ENCODE data around the gene MACROD1. TPM values are rescaled to one million over a fixed set of nuclear protein-coding genes. Genes with fewer than 3 reads are reported as not detected.

The MACROD1 gene
- total and polyA plus RNA-seq, 4 experiments from 2014 or later: 5.0 to 8.7 (median 7.3) TPM

- Histone ChIP-seq H3K27ac (ENCODE audit: low read depth, low read length) (no peak overlapping the region), H3K9me3 (ENCODE audit: control insufficient read depth in 1 of 2, low read length in 2 of 2) (no peaks in the 10 kb centered on the region), H3K4me3 (ENCODE audit: low read length in 2 of 2) (no peak overlapping the region), H3K27me3 (ENCODE audit: insufficient read depth, low read length) (no peaks in the 10 kb centered on the region), H3K36me3 (ENCODE audit: insufficient read depth, low read length) (no peaks in the 10 kb centered on the region), H3K4me1 (ENCODE audit: insufficient read depth, low read length) (no peaks in the 10 kb centered on the region)
- CTCF ChIA-PET (ENCODE audit: partially characterized antibody): no interaction called here
- H3K4me3 Mint-ChIP-seq: no peak overlapping the region
- intact Hi-C loops (cut with micrococcal nuclease): no loop called here
- H3K36me3 Mint-ChIP-seq: no peaks in the 10 kb centered on the region
- no peak overlapping the region for H3K27ac Mint-ChIP-seq
- no peaks in the 10 kb centered on the region for H3K9me3 Mint-ChIP-seq
- POLR2A ChIA-PET (ENCODE audit: partially characterized antibody): no interaction called here
- no peaks in the 10 kb centered on the region for H3K27me3 Mint-ChIP-seq
- H3K4me1 Mint-ChIP-seq: no peaks in the 10 kb centered on the region
- no peak for DNase-seq
These were observed 56.6 kb downstream of the MACROD1 start for GRCh38 chr11:64109332-64109731.

GRCh38 chr11:64107303-64107702 is 58.6 kb downstream of the MACROD1 start:
- CTCF ChIA-PET (ENCODE audit: partially characterized antibody): no interaction called here

GRCh38 chr11:64104632-64105031 is 61.3 kb downstream of the MACROD1 start:
- no peak overlapping the region for H3K27ac ChIP-seq (ENCODE audit: low read depth, low read length)
- POLR2A ChIA-PET (ENCODE audit: partially characterized antibody): no interaction called here
- Mint-ChIP-seq H3K27me3 (peaks cover 0 to under 1% of the 10 kb centered on the region in 2 donors), H3K4me1 (no peaks in the 10 kb centered on the region), H3K9me3 (no peaks in the 10 kb centered on the region), H3K36me3 (no peaks in the 10 kb centered on the region), H3K4me3 (no peak overlapping the region), H3K27ac (no peak overlapping the region)
- no peaks in the 10 kb centered on the region for H3K27me3 ChIP-seq (ENCODE audit: insufficient read depth, low read length)
- CTCF ChIA-PET (ENCODE audit: partially characterized antibody): no interaction called here
- H3K4me3 ChIP-seq (ENCODE audit: low read length in 2 of 2): no peak overlapping the region
- DNase-seq: no peak
- no peaks in the 10 kb centered on the region for H3K4me1 ChIP-seq (ENCODE audit: insufficient read depth, low read length)
- no peaks in the 10 kb centered on the region for H3K36me3 ChIP-seq (ENCODE audit: insufficient read depth, low read length)
- no peaks in the 10 kb centered on the region for H3K9me3 ChIP-seq (ENCODE audit: control insufficient read depth in 1 of 2, low read length in 2 of 2)
- intact Hi-C loops (cut with micrococcal nuclease): no loop called here

More at GRCh38 chr11:64107303-64107702, 58.6 kb downstream of the MACROD1 start:
- H3K4me1 Mint-ChIP-seq: no peaks in the 10 kb centered on the region
- intact Hi-C loops (cut with micrococcal nuclease): no loop called here
- H3K27me3 ChIP-seq (ENCODE audit: insufficient read depth, low read length): no peaks in the 10 kb centered on the region
- no peaks in the 10 kb centered on the region for H3K9me3 Mint-ChIP-seq
- no peak overlapping the region for H3K4me3 ChIP-seq (ENCODE audit: low read length in 2 of 2)
- H3K9me3 ChIP-seq (ENCODE audit: control insufficient read depth in 1 of 2, low read length in 2 of 2): no peaks in the 10 kb centered on the region
- H3K4me1 ChIP-seq (ENCODE audit: insufficient read depth, low read length): no peaks in the 10 kb centered on the region
- no peak overlapping the region for H3K27ac Mint-ChIP-seq
- no peak overlapping the region for H3K27ac ChIP-seq (ENCODE audit: low read depth, low read length)
- POLR2A ChIA-PET (ENCODE audit: partially characterized antibody): no interaction called here
- no peak overlapping the region for H3K4me3 Mint-ChIP-seq
- H3K36me3 ChIP-seq (ENCODE audit: insufficient read depth, low read length): no peaks in the 10 kb centered on the region
- no peaks in the 10 kb centered on the region for H3K27me3 Mint-ChIP-seq
- no peak for DNase-seq
- no peaks in the 10 kb centered on the region for H3K36me3 Mint-ChIP-seq

- H3K4me1 ChIP-seq (ENCODE audit: insufficient read depth, low read length): no peaks in the 10 kb centered on the region
- POLR2A ChIA-PET (ENCODE audit: partially characterized antibody): no interaction called here
- H3K9me3 ChIP-seq (ENCODE audit: control insufficient read depth in 1 of 2, low read length in 2 of 2): no peaks in the 10 kb centered on the region
- DNase-seq: no peak
- CTCF ChIA-PET (ENCODE audit: partially characterized antibody): no interaction called here
- Mint-ChIP-seq H3K9me3 (no peaks in the 10 kb centered on the region), H3K27me3 (peaks cover 0 to 4% of the 10 kb centered on the region in 2 donors), H3K36me3 (no peaks in the 10 kb centered on the region), H3K4me1 (no peaks in the 10 kb centered on the region), H3K27ac (no peak overlapping the region), H3K4me3 (no peak overlapping the region)
- no peaks in the 10 kb centered on the region for H3K27me3 ChIP-seq (ENCODE audit: insufficient read depth, low read length)
- no peak overlapping the region for H3K27ac ChIP-seq (ENCODE audit: low read depth, low read length)
- intact Hi-C loops (cut with micrococcal nuclease): no loop called here
- no peak overlapping the region for H3K4me3 ChIP-seq (ENCODE audit: low read length in 2 of 2)
- H3K36me3 ChIP-seq (ENCODE audit: insufficient read depth, low read length): no peaks in the 10 kb centered on the region
These were observed 62.5 kb downstream of the MACROD1 start for GRCh38 chr11:64103277-64103985.

- Histone ChIP-seq H3K9me3 (ENCODE audit: control insufficient read depth in 1 of 2, low read length in 2 of 2) (no peaks in the 10 kb centered on the region), H3K4me1 (ENCODE audit: insufficient read depth, low read length) (no peaks in the 10 kb centered on the region), H3K27me3 (ENCODE audit: insufficient read depth, low read length) (no peaks in the 10 kb centered on the region), H3K27ac (ENCODE audit: low read depth, low read length) (no peak overlapping the region), H3K36me3 (ENCODE audit: insufficient read depth, low read length) (no peaks in the 10 kb centered on the region), H3K4me3 (ENCODE audit: low read length in 2 of 2) (no peak overlapping the region)
- Mint-ChIP-seq H3K36me3 (no peaks in the 10 kb centered on the region), H3K4me3 (no peak overlapping the region), H3K27me3 (peaks cover 0 to 4% of the 10 kb centered on the region in 2 donors), H3K9me3 (no peaks in the 10 kb centered on the region), H3K4me1 (no peaks in the 10 kb centered on the region), H3K27ac (no peak overlapping the region)
- DNase-seq: no peak
- intact Hi-C loops (cut with micrococcal nuclease): no loop called here
- ChIA-PET CTCF (ENCODE audit: partially characterized antibody) (no interaction called here), POLR2A (ENCODE audit: partially characterized antibody) (no interaction called here)
These were observed 63.7 kb downstream of the MACROD1 start for GRCh38 chr11:64102005-64102738.

GRCh38 chr11:64101461-64101860 is 64.5 kb downstream of the MACROD1 start:
- Histone ChIP-seq H3K36me3 (ENCODE audit: insufficient read depth, low read length) (no peaks in the 10 kb centered on the region), H3K27ac (ENCODE audit: low read depth, low read length) (no peak overlapping the region), H3K27me3 (ENCODE audit: insufficient read depth, low read length) (no peaks in the 10 kb centered on the region), H3K9me3 (ENCODE audit: control insufficient read depth in 1 of 2, low read length in 2 of 2) (no peaks in the 10 kb centered on the region), H3K4me1 (ENCODE audit: insufficient read depth, low read length) (no peaks in the 10 kb centered on the region), H3K4me3 (ENCODE audit: low read length in 2 of 2) (no peak overlapping the region)
- intact Hi-C loops (cut with micrococcal nuclease): no loop called here
- no peak overlapping the region for H3K27ac Mint-ChIP-seq
- no peaks in the 10 kb centered on the region for H3K4me1 Mint-ChIP-seq
- CTCF ChIA-PET (ENCODE audit: partially characterized antibody): no interaction called here
- peaks cover 0 to 4% of the 10 kb centered on the region in 2 donors for H3K27me3 Mint-ChIP-seq
- H3K4me3 Mint-ChIP-seq: no peak overlapping the region
- POLR2A ChIA-PET (ENCODE audit: partially characterized antibody): no interaction called here
- no peak for DNase-seq
- no peaks in the 10 kb centered on the region for H3K9me3 Mint-ChIP-seq
- no peaks in the 10 kb centered on the region for H3K36me3 Mint-ChIP-seq

- Histone ChIP-seq H3K27me3 (ENCODE audit: insufficient read depth, low read length) (no peaks in the 10 kb centered on the region), H3K4me1 (ENCODE audit: insufficient read depth, low read length) (no peaks in the 10 kb centered on the region), H3K36me3 (ENCODE audit: insufficient read depth, low read length) (no peaks in the 10 kb centered on the region), H3K27ac (ENCODE audit: low read depth, low read length) (no peak overlapping the region), H3K4me3 (ENCODE audit: low read length in 2 of 2) (no peak overlapping the region), H3K9me3 (ENCODE audit: control insufficient read depth in 1 of 2, low read length in 2 of 2) (no peaks in the 10 kb centered on the region)
- no peaks in the 10 kb centered on the region for H3K36me3 Mint-ChIP-seq
- no peak overlapping the region for H3K4me3 Mint-ChIP-seq
- no peaks in the 10 kb centered on the region for H3K4me1 Mint-ChIP-seq
- peaks cover 0 to 4% of the 10 kb centered on the region in 2 donors for H3K27me3 Mint-ChIP-seq
- H3K27ac Mint-ChIP-seq: no peak overlapping the region
- intact Hi-C loops (cut with micrococcal nuclease): no loop called here
- ChIA-PET CTCF (ENCODE audit: partially characterized antibody) (no interaction called here), POLR2A (ENCODE audit: partially characterized antibody) (no interaction called here)
- DNase-seq: no peak
- no peaks in the 10 kb centered on the region for H3K9me3 Mint-ChIP-seq
These were observed 65.0 kb downstream of the MACROD1 start for GRCh38 chr11:64100782-64101353.
